CD14-positive monocyte (primary cell): Measurements from ENCODE around the gene SLK. TPM values are rescaled to one million over a fixed set of nuclear protein-coding genes. Genes with fewer than 3 reads are reported as not detected.

Source experiments
- DNase-seq, 3 donors: peaks; one replicate each; pipeline ENCODE4 v3.0.0-alpha.2; 2011 to 2022
- H2AFZ ChIP-seq: 2 replicates; pipeline ENCODE4 v1.6.0; 2012; ENCODE audit warnings: mild to moderate bottlenecking, low read depth, low read length, inconsistent platforms; ENCODE audit not compliant: insufficient read depth, poor library complexity, severe bottlenecking
- H3K27ac ChIP-seq, 2 donors: 1 replicate in 1 of 2; 2 replicates in 1 of 2; pipeline ENCODE4 v1.5.1; 2012 to 2013; ENCODE audit warnings: low read length in 2 of 2, control low read depth in 1 of 2, inconsistent platforms in 1 of 2, low read depth in 1 of 2, mild to moderate bottlenecking in 1 of 2
- H3K27me3 ChIP-seq, 2 donors: one replicate each; pipeline versions ENCODE4 v1.6.0 to v1.6.1; 2011 to 2013; ENCODE audit warnings: low read length in 2 of 2; ENCODE audit not compliant: control insufficient read depth in 2 of 2, insufficient read depth in 2 of 2
- H3K36me3 ChIP-seq, 2 donors: replicated peaks in 1 of 2; 1 replicate in 1 of 2; 2 replicates in 1 of 2; pipeline versions ENCODE4 v1.5.1 to v1.6.1; 2012 to 2013; ENCODE audit warnings: low read length in 2 of 2, control low read depth in 1 of 2, inconsistent platforms in 1 of 2, mild to moderate bottlenecking in 1 of 2; ENCODE audit not compliant: insufficient read depth in 2 of 2, control insufficient read depth in 1 of 2
- H3K4me1 ChIP-seq, 2 donors: 1 replicate in 1 of 2; 2 replicates in 1 of 2; pipeline versions ENCODE4 v1.5.1 to v1.6.1; 2012 to 2013; ENCODE audit warnings: low read length in 2 of 2, control low read depth in 1 of 2, inconsistent platforms in 1 of 2, mild to moderate bottlenecking in 1 of 2, moderate library complexity in 1 of 2; ENCODE audit not compliant: insufficient read depth in 2 of 2, control insufficient read depth in 1 of 2
- H3K4me2 ChIP-seq: replicated peaks from 2 replicates; pipeline ENCODE3; 2012; ENCODE audit warnings: low read length, moderate library complexity, mild to moderate bottlenecking; ENCODE audit not compliant: poor library complexity, severe bottlenecking; ENCODE audit errors: extremely low read depth
- H3K4me3 ChIP-seq, 3 experiments: fragments of 200-600 bp in 1 of 3; sonication (generic) in 1 of 3; replicated peaks in 1 of 3; 1 replicate in 2 of 3; 2 replicates in 1 of 3; pipeline ENCODE4 v1.5.1; 2011 to 2013; ENCODE audit warnings: low read length in 3 of 3, mild to moderate bottlenecking in 3 of 3, control low read depth in 2 of 3, low read depth in 2 of 3, inconsistent platforms in 1 of 3, moderate library complexity in 1 of 3
- H3K79me2 ChIP-seq: 2 replicates; pipeline ENCODE4 v1.6.0; 2012; ENCODE audit warnings: mild to moderate bottlenecking, control low read depth, inconsistent platforms, low read length, moderate library complexity; ENCODE audit not compliant: insufficient read depth
- H3K9ac ChIP-seq: 2 replicates; pipeline ENCODE4 v1.6.0; 2017; ENCODE audit warnings: low read length, mild to moderate bottlenecking; ENCODE audit not compliant: insufficient read depth, poor library complexity, severe bottlenecking
- H3K9me3 ChIP-seq, 2 donors: replicated peaks in 1 of 2; 1 replicate in 1 of 2; 2 replicates in 1 of 2; pipeline versions ENCODE4 v1.5.1 to v1.6.1; 2012 to 2013; ENCODE audit warnings: low read length in 2 of 2, control low read depth in 1 of 2; ENCODE audit not compliant: control insufficient read depth in 1 of 2, insufficient read depth in 1 of 2
- H4K20me1 ChIP-seq: 2 replicates; pipeline ENCODE4 v1.6.0; 2012; ENCODE audit warnings: mild to moderate bottlenecking, low read length, control low read depth, moderate library complexity; ENCODE audit not compliant: insufficient read depth
- H3K27ac Mint-ChIP-seq, 7 donors: one replicate each; pipeline ENCODE4 v1.8.0; 2020; ENCODE audit warnings: mild to moderate bottlenecking in 7 of 7, mixed read lengths in 7 of 7, moderate library complexity in 6 of 7, inconsistent platforms in 2 of 7
- H3K27me3 Mint-ChIP-seq, 3 donors: one replicate each; pipeline ENCODE4 v1.8.0; 2021 to 2022; ENCODE audit warnings: low read depth in 3 of 3, mild to moderate bottlenecking in 3 of 3, mixed read lengths in 3 of 3, moderate library complexity in 3 of 3, inconsistent platforms in 1 of 3
- H3K36me3 Mint-ChIP-seq, 2 donors: one replicate each; pipeline ENCODE4 v1.8.0; 2020; ENCODE audit warnings: mixed read lengths in 2 of 2, inconsistent platforms in 1 of 2, mild to moderate bottlenecking in 1 of 2
- H3K4me1 Mint-ChIP-seq: one replicate; pipeline ENCODE4 v1.8.0; 2020; ENCODE audit warnings: mild to moderate bottlenecking, mixed read lengths
- H3K4me3 Mint-ChIP-seq, 2 donors: one replicate each; pipeline ENCODE4 v1.8.0; 2020; ENCODE audit warnings: mild to moderate bottlenecking in 2 of 2, mixed read lengths in 2 of 2, moderate library complexity in 1 of 2
- H3K9me3 Mint-ChIP-seq, 7 donors: one replicate each; pipeline ENCODE4 v1.8.0; 2020 to 2022; ENCODE audit warnings: mixed read lengths in 7 of 7, mild to moderate bottlenecking in 6 of 7, moderate library complexity in 6 of 7, inconsistent platforms in 2 of 7
- WGBS: methylation state at CpG from one replicate; pipeline ENCODE4 v1.1.5; 2013; ENCODE audit warnings: missing lambda C conversion rate; ENCODE audit not compliant: insufficient coverage; 5-methylcytosine and 5-hydroxymethylcytosine counted together
- intact Hi-C, 2 donors: fragments of 100-400 bp; cut with micrococcal nuclease; formaldehyde crosslinking; loops; one replicate each; pipeline versions ENCODE4 v1.15.0 to v1.15.1; 2023
- polyA plus RNA-seq, 3 donors: library from polyadenylated mRNA; depleted of rRNA in 1 of 3; unstranded in 2 of 3; stranded (reverse) in 1 of 3; fragments of 300-500 nt in 2 of 3; fragments of >200 nt in 1 of 3; fragmentation: Illumina TruSeq in 2 of 3; gene quantifications; 1 replicate in 2 of 3; 2 replicates in 1 of 3; pipeline ENCODE4 v1.2.3, GENCODE V29; 2012 to 2021
- TF ChIP-seq, protein P1 (sequence below): fragments of 200-600 bp; IDR thresholded peaks from one replicate; pipeline ENCODE4 v1.8.0; 2022; ENCODE audit warnings: antibody characterized with exemption, mild to moderate bottlenecking

The SLK gene
- polyA plus RNA-seq, 3 donors: 2.9 to 6.5 (median 4.4) TPM

DNA sequence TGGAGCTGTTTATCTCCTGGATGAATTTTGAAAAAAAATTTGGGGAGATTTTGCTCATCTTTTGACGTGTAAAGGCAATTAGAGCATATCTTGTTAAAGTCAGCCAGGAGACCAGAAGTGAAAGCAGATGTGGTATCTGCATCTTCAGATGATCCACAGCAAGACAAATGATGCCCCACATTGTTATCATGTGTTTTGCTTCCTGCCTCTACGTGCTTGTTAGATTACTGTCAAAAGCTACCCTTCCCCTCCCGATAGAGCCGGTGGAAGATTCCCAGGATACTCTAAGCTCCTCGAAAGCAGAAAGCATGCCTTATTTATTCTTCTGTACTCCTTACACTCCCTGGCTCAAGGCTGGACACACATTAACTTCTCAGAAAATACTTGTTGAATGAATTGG, 105.8 kb downstream of the SLK start:
- Mint-ChIP-seq H3K27me3 (peaks cover 0 to 2% (median 0%) of the 10 kb centered on the region in 3 donors), H3K4me1 (no peaks in the 10 kb centered on the region), H3K9me3 (no peaks in the 10 kb centered on the region), H3K36me3 (no peaks in the 10 kb centered on the region), H3K4me3 (no peak overlapping the region), H3K27ac (no peak overlapping the region)
- H4K20me1 ChIP-seq: no peaks in the 10 kb centered on the region
- TF ChIP-seq, protein P1, sequence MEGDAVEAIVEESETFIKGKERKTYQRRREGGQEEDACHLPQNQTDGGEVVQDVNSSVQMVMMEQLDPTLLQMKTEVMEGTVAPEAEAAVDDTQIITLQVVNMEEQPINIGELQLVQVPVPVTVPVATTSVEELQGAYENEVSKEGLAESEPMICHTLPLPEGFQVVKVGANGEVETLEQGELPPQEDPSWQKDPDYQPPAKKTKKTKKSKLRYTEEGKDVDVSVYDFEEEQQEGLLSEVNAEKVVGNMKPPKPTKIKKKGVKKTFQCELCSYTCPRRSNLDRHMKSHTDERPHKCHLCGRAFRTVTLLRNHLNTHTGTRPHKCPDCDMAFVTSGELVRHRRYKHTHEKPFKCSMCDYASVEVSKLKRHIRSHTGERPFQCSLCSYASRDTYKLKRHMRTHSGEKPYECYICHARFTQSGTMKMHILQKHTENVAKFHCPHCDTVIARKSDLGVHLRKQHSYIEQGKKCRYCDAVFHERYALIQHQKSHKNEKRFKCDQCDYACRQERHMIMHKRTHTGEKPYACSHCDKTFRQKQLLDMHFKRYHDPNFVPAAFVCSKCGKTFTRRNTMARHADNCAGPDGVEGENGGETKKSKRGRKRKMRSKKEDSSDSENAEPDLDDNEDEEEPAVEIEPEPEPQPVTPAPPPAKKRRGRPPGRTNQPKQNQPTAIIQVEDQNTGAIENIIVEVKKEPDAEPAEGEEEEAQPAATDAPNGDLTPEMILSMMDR: no peak
- no peaks in the 10 kb centered on the region for H3K36me3 ChIP-seq
- no peaks in the 10 kb centered on the region for H3K27me3 ChIP-seq
- WGBS: 78% methylated on average over 4 of the region's 5 CpGs
- intact Hi-C loops: loop anchor here in 1 of 2 donors (10.0 kb wide), 1 partner anchor 62 kb away; no protein-coding TSS in a partner anchor
- no peaks in the 10 kb centered on the region for H3K4me1 ChIP-seq
- no peak for DNase-seq
- H3K9me3 ChIP-seq: no peaks in the 10 kb centered on the region
- H2AFZ ChIP-seq: no peak overlapping the region
- H3K79me2 ChIP-seq: no peaks in the 10 kb centered on the region
- no peak overlapping the region for H3K9ac ChIP-seq
- no peak overlapping the region for H3K4me3 ChIP-seq
- H3K27ac ChIP-seq: no peak overlapping the region
- H3K4me2 ChIP-seq: no peak overlapping the region

DNA sequence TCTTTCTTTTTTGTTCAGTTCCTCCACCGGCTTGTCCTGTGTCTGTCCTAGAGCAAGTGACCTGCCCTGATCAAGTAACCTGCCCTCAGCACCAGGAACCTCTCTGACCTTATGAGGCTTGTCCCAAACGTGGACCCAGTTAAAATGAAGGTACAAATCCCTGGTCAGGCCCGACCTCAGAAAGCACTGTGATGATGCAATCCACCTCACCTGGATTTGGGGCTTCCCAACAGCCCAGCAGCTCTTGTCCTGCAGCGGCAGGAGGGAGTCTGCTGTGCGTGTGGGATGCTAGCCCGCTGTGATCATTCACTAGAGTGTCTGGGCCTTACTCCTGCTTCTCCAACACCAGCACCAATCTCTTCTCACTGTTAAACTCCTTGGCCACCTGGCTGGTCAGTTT, 107.6 kb downstream of the SLK start:
- TF ChIP-seq, protein P1: no peak
- DNase-seq: no peak
- H3K4me3 Mint-ChIP-seq: no peak overlapping the region
- Histone ChIP-seq H3K9ac (no peak overlapping the region), H3K36me3 (no peaks in the 10 kb centered on the region), H4K20me1 (no peaks in the 10 kb centered on the region), H3K9me3 (no peaks in the 10 kb centered on the region), H3K4me3 (no peak overlapping the region), H3K27ac (no peak overlapping the region), H3K4me2 (no peak overlapping the region), H2AFZ (no peak overlapping the region), H3K4me1 (no peaks in the 10 kb centered on the region), H3K27me3 (no peaks in the 10 kb centered on the region), H3K79me2 (no peaks in the 10 kb centered on the region)
- 95% methylated on average over 4 of the region's 6 CpGs for WGBS
- no peak overlapping the region for H3K27ac Mint-ChIP-seq
- intact Hi-C loops: loop anchor here in 1 of 2 donors (10.0 kb wide), 1 partner anchor 60 kb away; no protein-coding TSS in a partner anchor
- H3K9me3 Mint-ChIP-seq: no peaks in the 10 kb centered on the region
- H3K36me3 Mint-ChIP-seq: no peaks in the 10 kb centered on the region
- H3K27me3 Mint-ChIP-seq: peaks cover 0 to 3% (median 2%) of the 10 kb centered on the region in 3 donors
- no peaks in the 10 kb centered on the region for H3K4me1 Mint-ChIP-seq
